ENCODE measurements around the gene PLEKHS1.

DNA sequence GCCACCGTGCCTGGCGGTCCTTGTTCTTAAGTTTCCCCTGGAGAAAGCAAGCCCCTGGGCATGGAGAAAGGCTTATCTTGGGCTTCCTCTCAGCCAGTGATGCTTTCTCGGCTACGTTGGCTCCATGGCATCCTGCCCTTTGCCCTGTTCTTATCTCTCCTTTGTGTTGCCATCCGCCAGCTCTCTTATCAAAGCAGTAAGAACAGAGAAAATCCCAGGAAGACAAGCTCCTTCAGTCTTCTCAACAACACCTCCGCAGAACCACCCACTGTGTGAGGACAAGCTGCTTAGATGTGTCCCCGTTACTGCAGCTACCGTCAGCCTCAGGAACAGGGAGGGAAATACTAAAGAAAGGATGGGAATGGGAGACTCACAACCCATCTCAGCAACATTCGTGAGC lies 3.3 kb downstream of the PLEKHS1 start:
- TF ChIP-seq, protein P1, sequence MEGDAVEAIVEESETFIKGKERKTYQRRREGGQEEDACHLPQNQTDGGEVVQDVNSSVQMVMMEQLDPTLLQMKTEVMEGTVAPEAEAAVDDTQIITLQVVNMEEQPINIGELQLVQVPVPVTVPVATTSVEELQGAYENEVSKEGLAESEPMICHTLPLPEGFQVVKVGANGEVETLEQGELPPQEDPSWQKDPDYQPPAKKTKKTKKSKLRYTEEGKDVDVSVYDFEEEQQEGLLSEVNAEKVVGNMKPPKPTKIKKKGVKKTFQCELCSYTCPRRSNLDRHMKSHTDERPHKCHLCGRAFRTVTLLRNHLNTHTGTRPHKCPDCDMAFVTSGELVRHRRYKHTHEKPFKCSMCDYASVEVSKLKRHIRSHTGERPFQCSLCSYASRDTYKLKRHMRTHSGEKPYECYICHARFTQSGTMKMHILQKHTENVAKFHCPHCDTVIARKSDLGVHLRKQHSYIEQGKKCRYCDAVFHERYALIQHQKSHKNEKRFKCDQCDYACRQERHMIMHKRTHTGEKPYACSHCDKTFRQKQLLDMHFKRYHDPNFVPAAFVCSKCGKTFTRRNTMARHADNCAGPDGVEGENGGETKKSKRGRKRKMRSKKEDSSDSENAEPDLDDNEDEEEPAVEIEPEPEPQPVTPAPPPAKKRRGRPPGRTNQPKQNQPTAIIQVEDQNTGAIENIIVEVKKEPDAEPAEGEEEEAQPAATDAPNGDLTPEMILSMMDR (IDR thresholded peaks at IDR 0.05) = no peak
- no peak for TF ChIP-seq POLR2A (IDR thresholded peaks at IDR 0.05)

Measured in uterus (tissue), 2 donors.